Transverse colon (tissue), 4 donors: Measurements from ENCODE around the gene S100A3. TPM values are rescaled to one million over a fixed set of nuclear protein-coding genes. Genes with fewer than 3 reads are reported as not detected.

Experiments used
- DNase-seq: peaks from one replicate; pipeline ENCODE4 v3.0.0-alpha.2; 2019
- H3K27ac ChIP-seq, 4 donors: fragments of 200-600 bp; sonication (generic); 2 replicates each; pipeline ENCODE4 v1.5.1; 2016 to 2018; ENCODE audit warnings: inconsistent platforms in 4 of 4
- H3K27me3 ChIP-seq: fragments of 200-600 bp; sonication (generic); 2 replicates; pipeline ENCODE4 v1.5.1; 2017; ENCODE audit warnings: inconsistent platforms
- H3K36me3 ChIP-seq, 4 donors: fragments of 200-600 bp; sonication (generic); 2 replicates each; pipeline ENCODE4 v1.5.1; 2017 to 2019; ENCODE audit warnings: inconsistent platforms in 4 of 4
- H3K4me1 ChIP-seq, 4 donors: fragments of 200-600 bp; sonication (generic); 2 replicates each; pipeline ENCODE4 v1.5.1; 2017 to 2020; ENCODE audit warnings: inconsistent platforms in 4 of 4
- H3K4me3 ChIP-seq, 4 donors: fragments of 200-600 bp; sonication (generic); 1 replicate in 1 of 4; 2 replicates in 3 of 4; pipeline versions ENCODE4 v1.5.1 to v1.6.1; 2017 to 2019; ENCODE audit warnings: inconsistent platforms in 4 of 4
- H3K9me3 ChIP-seq, 2 donors: fragments of 200-600 bp; sonication (generic); 2 replicates each; pipeline ENCODE4 v1.5.1; 2017 to 2019; ENCODE audit warnings: inconsistent platforms in 2 of 2
- CTCF ChIP-seq, 5 experiments: fragments of 200-600 bp in 3 of 5; fragments of 450-650 bp in 2 of 5; sonication (generic) in 3 of 5; IDR thresholded peaks; 1 replicate in 2 of 5; 2 replicates in 3 of 5; pipeline ENCODE4 v1.5.1; 2016 to 2017; ENCODE audit warnings: antibody characterized with exemption in 5 of 5, inconsistent platforms in 3 of 5, mild to moderate bottlenecking in 2 of 5, moderate library complexity in 1 of 5
- EP300 ChIP-seq: sonication (generic); formaldehyde crosslinking; IDR thresholded peaks from one replicate; pipeline ENCODE4 v1.6.1; 2017; ENCODE audit warnings: antibody characterized with exemption, low read depth
- POLR2A ChIP-seq: fragments of 450-650 bp; IDR thresholded peaks from one replicate; pipeline ENCODE4 v1.6.1; 2016; ENCODE audit warnings: antibody characterized with exemption, mild to moderate bottlenecking, moderate library complexity
- POLR2AphosphoS5 ChIP-seq, 3 donors: sonication (generic); formaldehyde crosslinking; IDR thresholded peaks; one replicate each; pipeline ENCODE4 v1.6.1; 2016; ENCODE audit warnings: antibody characterized with exemption in 3 of 3
- WGBS, 2 donors: methylation state at CpG; one replicate each; pipeline ENCODE4 v1.1.5; 2018; ENCODE audit warnings: low coverage in 1 of 2; 5-methylcytosine and 5-hydroxymethylcytosine counted together
- in situ Hi-C, 4 donors: fragments of 200-750 bp; cut with MboI; loops; one replicate each; pipeline versions ENCODE4 v1.15.0 to v1.15.1; 2017; ENCODE audit warnings: low sequenced_read_pairs in 3 of 4, low pct_ligation_motif_present in 1 of 4, low pct_unique_long_range_greater_than_20kb in 1 of 4
- intact Hi-C: fragments of 100-400 bp; cut with DNase I; formaldehyde crosslinking; loops from one replicate; pipeline ENCODE4 v1.15.1; 2023; ENCODE audit warnings: low total_unique reads
- total RNA-seq, 4 donors: library from RNA; depleted of rRNA; stranded (reverse); fragments of >200 nt; gene quantifications; one replicate each; pipeline ENCODE4 v1.1.0, GENCODE V29; 2016

S100A3 gene
- total RNA-seq, 4 donors from 2014 or later = 0.64 TPM; not detected in 3

- intact Hi-C loops = no loop called here
- H3K4me1 ChIP-seq = peaks cover 18 to 64% (median 45%) of the 10 kb centered on the region in 4 donors
- no peak for DNase-seq
- no peak for TF ChIP-seq POLR2AphosphoS5 (IDR thresholded peaks at IDR 0.05)
- TF ChIP-seq POLR2A = no peak
- no peak for TF ChIP-seq EP300
- TF ChIP-seq CTCF (IDR thresholded peaks at IDR 0.05) = no peak
- H3K4me3 ChIP-seq = no peak overlapping the region
- 84 to 88% methylated on average over 4 of the region's 4 CpGs for WGBS, 2 donors
- in situ Hi-C loops = loop anchor here in 1 of 4 donors (25.0 kb wide), 1 partner anchor 448 kb away; the partner anchor contains the start of genes JTB, RAB13 and RPS27
- no peak overlapping the region for H3K27ac ChIP-seq
- H3K27me3 ChIP-seq = no peaks in the 10 kb centered on the region
- no peaks in the 10 kb centered on the region for H3K36me3 ChIP-seq
- no peaks in the 10 kb centered on the region for H3K9me3 ChIP-seq
Observed at GRCh38 chr1:153539395-153540093, 9.5 kb downstream of the S100A3 start.

GRCh38 chr1:153538315-153538821 is 10.7 kb downstream of the S100A3 start:
- peak in 1 of 5 experiments; percentile 47 for TF ChIP-seq CTCF (IDR thresholded peaks at IDR 0.05)
- no peak for TF ChIP-seq EP300

GRCh38 chr1:153537376-153537730 is 11.7 kb downstream of the S100A3 start:
- Histone ChIP-seq H3K4me3 (no peak overlapping the region), H3K27me3 (no peaks in the 10 kb centered on the region), H3K9me3 (no peaks in the 10 kb centered on the region), H3K27ac (peak overlapping the region; percentile 95 to 100 (median 99)), H3K4me1 (peaks cover 10 to 67% (median 50%) of the 10 kb centered on the region in 4 donors), H3K36me3 (no peaks in the 10 kb centered on the region)
- intact Hi-C loops (no loop called here), in situ Hi-C loops (loop anchor here in 1 of 4 donors (25.0 kb wide), 1 partner anchor 450 kb away; the partner anchor contains the start of genes JTB, RAB13 and RPS27)
- no peak for DNase-seq
- TF ChIP-seq POLR2A = no peak
- no peak for TF ChIP-seq CTCF (IDR thresholded peaks at IDR 0.05)
- TF ChIP-seq EP300 = no peak
- 97% methylated on average over 6 of the region's 6 CpGs; no CpG with 5 or more reads in 1 of the 2 donors for WGBS, 2 donors

More at GRCh38 chr1:153538315-153538821, 10.7 kb downstream of the S100A3 start:
- H3K36me3 ChIP-seq = no peaks in the 10 kb centered on the region
- H3K4me3 ChIP-seq = no peak overlapping the region
- intact Hi-C loops (no loop called here), in situ Hi-C loops (loop anchor here in 1 of 4 donors (25.0 kb wide), 1 partner anchor 449 kb away; the partner anchor contains the start of genes JTB, RAB13 and RPS27)
- H3K27ac ChIP-seq = peak overlapping the region; percentile 95 to 100 (median 99)
- WGBS, 2 donors = 50 to 80% methylated on average over 1 to 6 of the region's 6 CpGs
- H3K27me3 ChIP-seq = no peaks in the 10 kb centered on the region
- H3K4me1 ChIP-seq = peaks cover 8 to 64% (median 46%) of the 10 kb centered on the region in 4 donors
- DNase-seq = peak; percentile 84
- H3K9me3 ChIP-seq = no peaks in the 10 kb centered on the region

GRCh38 chr1:153536671-153537375 is 12.2 kb downstream of the S100A3 start:
- Histone ChIP-seq H3K4me3 (peak overlapping the region in 3 of 4 donors; percentile 70 to 81 (median 77)), H3K27ac (peak overlapping the region; percentile 95 to 100 (median 99)), H3K27me3 (no peaks in the 10 kb centered on the region), H3K4me1 (peaks cover 15 to 67% (median 55%) of the 10 kb centered on the region in 4 donors), H3K36me3 (no peaks in the 10 kb centered on the region), H3K9me3 (no peaks in the 10 kb centered on the region)
- intact Hi-C loops = no loop called here
- peak in 2 of 3 donors; percentile 67 to 73 for TF ChIP-seq POLR2AphosphoS5 (IDR thresholded peaks at IDR 0.05)
- TF ChIP-seq POLR2A = no peak
- no peak for TF ChIP-seq EP300
- no peak for TF ChIP-seq CTCF (IDR thresholded peaks at IDR 0.05)
- DNase-seq = peak; percentile 84
- in situ Hi-C loops = loop anchor here in 1 of 4 donors (25.0 kb wide), 1 partner anchor 450 kb away; the partner anchor contains the start of genes JTB, RAB13 and RPS27
- 53 to 73% methylated on average over 2 to 9 of the region's 9 CpGs for WGBS, 2 donors
